ENCODE measurements around the gene ZMYM4. TPM values are rescaled to one million over a fixed set of nuclear protein-coding genes. Genes with fewer than 3 reads are reported as not detected.
"Not testable (repeated sequence)": the region's sequence is repeated elsewhere in the genome, so short reads cannot be mapped to it uniquely, and the experiment has no call there.

Gene ZMYM4
- total RNA-seq, 4 donors from 2014 or later: 10.6 to 33.8 (median 25.6) TPM

DNA sequence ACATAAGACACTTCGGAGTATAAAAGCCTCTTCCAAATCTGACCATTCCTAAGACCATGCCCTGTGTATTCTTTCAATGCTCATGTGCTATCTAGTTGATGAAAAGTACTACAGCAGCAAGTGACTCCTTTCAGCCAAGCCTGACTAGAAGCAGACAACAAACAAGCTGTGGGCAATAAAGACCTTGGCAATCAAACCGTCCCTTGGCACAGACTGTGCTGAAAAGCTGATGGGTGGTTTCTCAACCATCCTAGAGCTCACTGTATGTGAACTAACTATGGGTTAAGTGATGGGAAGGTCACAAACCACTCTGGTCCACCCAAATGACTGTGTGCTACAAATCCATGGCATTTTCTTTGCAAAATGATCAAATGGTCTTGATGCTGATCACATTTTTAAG is 194.7 kb downstream of the ZMYM4 start:
- no peaks in the 10 kb centered on the region for H3K27me3 ChIP-seq
- no peak overlapping the region for H3K4me3 ChIP-seq
- no peaks in the 10 kb centered on the region for H3K4me1 ChIP-seq
- peaks cover 0 to 87% (median 8%) of the 10 kb centered on the region in 3 donors for H3K36me3 ChIP-seq
- intact Hi-C loops (cut with DNase I): no loop called here
- WGBS, 2 donors: 76 to 100% methylated on average over 2 of the region's 2 CpGs
- no peak overlapping the region for H3K27ac ChIP-seq
- DNase-seq: no peak
- TF ChIP-seq, protein P1, sequence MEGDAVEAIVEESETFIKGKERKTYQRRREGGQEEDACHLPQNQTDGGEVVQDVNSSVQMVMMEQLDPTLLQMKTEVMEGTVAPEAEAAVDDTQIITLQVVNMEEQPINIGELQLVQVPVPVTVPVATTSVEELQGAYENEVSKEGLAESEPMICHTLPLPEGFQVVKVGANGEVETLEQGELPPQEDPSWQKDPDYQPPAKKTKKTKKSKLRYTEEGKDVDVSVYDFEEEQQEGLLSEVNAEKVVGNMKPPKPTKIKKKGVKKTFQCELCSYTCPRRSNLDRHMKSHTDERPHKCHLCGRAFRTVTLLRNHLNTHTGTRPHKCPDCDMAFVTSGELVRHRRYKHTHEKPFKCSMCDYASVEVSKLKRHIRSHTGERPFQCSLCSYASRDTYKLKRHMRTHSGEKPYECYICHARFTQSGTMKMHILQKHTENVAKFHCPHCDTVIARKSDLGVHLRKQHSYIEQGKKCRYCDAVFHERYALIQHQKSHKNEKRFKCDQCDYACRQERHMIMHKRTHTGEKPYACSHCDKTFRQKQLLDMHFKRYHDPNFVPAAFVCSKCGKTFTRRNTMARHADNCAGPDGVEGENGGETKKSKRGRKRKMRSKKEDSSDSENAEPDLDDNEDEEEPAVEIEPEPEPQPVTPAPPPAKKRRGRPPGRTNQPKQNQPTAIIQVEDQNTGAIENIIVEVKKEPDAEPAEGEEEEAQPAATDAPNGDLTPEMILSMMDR (IDR thresholded peaks at IDR 0.05): no peak
- TF ChIP-seq POLR2A (IDR thresholded peaks at IDR 0.05): no peak
- H3K9me3 ChIP-seq: no peaks in the 10 kb centered on the region

- H3K36me3 ChIP-seq: peaks cover 0 to 87% (median 8%) of the 10 kb centered on the region in 3 donors
- WGBS, 2 donors: 90 to 100% methylated on average over 2 of the region's 2 CpGs
- H3K4me1 ChIP-seq; H3K27ac ChIP-seq; H3K4me3 ChIP-seq; H3K27me3 ChIP-seq; H3K9me3 ChIP-seq; DNase-seq; intact Hi-C loops (cut with DNase I): not testable (repeated sequence)
These were observed 195.2 kb downstream of the ZMYM4 start for GRCh38 chr1:35463749-35464148.

GRCh38 chr1:35466120-35466519 is 197.6 kb downstream of the ZMYM4 start:
- peaks cover 0 to 89% (median 17%) of the 10 kb centered on the region in 3 donors for H3K36me3 ChIP-seq
- H3K9me3 ChIP-seq: no peaks in the 10 kb centered on the region
- DNase-seq: no peak
- TF ChIP-seq, protein P1 (IDR thresholded peaks at IDR 0.05): no peak
- no peak for TF ChIP-seq POLR2A (IDR thresholded peaks at IDR 0.05)
- 85 to 88% methylated on average over 1 of the region's 1 CpG for WGBS, 2 donors
- no peaks in the 10 kb centered on the region for H3K4me1 ChIP-seq
- no peak overlapping the region for H3K27ac ChIP-seq
- no peaks in the 10 kb centered on the region for H3K27me3 ChIP-seq
- no peak overlapping the region for H3K4me3 ChIP-seq
- intact Hi-C loops (cut with DNase I): no loop called here

DNA sequence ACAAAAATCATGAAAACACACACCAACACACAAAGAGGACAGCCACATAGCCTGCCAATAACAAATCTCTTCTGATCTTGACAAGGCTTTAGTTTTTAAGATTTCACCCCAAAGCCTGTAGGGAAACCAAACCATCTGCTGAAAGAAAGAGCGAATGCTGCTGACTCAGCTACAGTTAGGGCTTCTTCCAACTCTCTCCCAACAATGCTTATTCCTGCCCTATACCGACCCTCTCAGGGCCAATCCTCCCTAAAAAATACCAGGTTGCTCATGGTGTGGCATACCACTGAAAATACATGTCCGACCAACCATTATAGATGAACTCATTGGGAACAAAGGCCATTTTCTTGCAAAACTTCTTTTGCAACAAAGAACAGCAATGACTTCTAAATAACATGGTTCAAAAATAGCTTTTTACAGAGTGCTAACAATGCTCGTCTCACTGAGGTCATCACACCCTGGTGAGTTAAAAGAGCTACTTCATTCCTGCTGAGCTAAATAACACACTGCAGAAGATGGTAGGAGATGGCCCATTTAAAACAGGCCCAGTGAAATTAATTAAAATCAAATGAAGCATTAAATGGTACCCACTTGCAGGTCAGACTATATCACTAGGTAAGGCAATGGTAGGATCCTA is 202.6 kb downstream of the ZMYM4 start:
- H3K36me3 ChIP-seq: peaks cover 0 to 89% (median 9%) of the 10 kb centered on the region in 3 donors
- DNase-seq: no peak
- TF ChIP-seq, protein P1 (IDR thresholded peaks at IDR 0.05): no peak
- no peak for TF ChIP-seq POLR2A (IDR thresholded peaks at IDR 0.05)
- H3K27ac ChIP-seq: no peak overlapping the region
- no peaks in the 10 kb centered on the region for H3K4me1 ChIP-seq
- H3K9me3 ChIP-seq: no peaks in the 10 kb centered on the region
- intact Hi-C loops (cut with DNase I): no loop called here
- no peaks in the 10 kb centered on the region for H3K27me3 ChIP-seq
- no peak overlapping the region for H3K4me3 ChIP-seq
- 81 to 92% methylated on average over 4 of the region's 4 CpGs for WGBS, 2 donors

Small RNA genes within 50 kb of the gene (small RNA-seq; reads per million reads assigned to genes)
- gene RF00091: 0 to 0.15 (median 0) reads per million in 4 donors

Other genes with a start within 250 kb of the ZMYM4 start
- 10 to 100 TPM in 3 of 4 donors, 1 to 10 TPM in 1; 9.7 to 23.8 (median 15.5) TPM for gene ZMYM6, start 236.8 kb upstream of the ZMYM4 start, total RNA-seq
- 10 to 100 TPM; 10.6 to 18.1 (median 11.9) TPM for gene ZMYM1, start 189.3 kb upstream of the ZMYM4 start, total RNA-seq
- gene SFPQ, start 75.6 kb upstream of the ZMYM4 start, total RNA-seq: 100 to 1,000 TPM in 3 of 4 donors, 10 to 100 TPM in 1; 99.6 to 222 (median 155) TPM

All from esophagus squamous epithelium (tissue), 5 donors.